ENCODE results near the gene SLC9A9. TPM values are rescaled to one million over a fixed set of nuclear protein-coding genes. Genes with fewer than 3 reads are reported as not detected.

SLC9A9 gene
- total and polyA plus RNA-seq, 4 donors = 3.3 to 15.0 (median 6.1) TPM

DNA sequence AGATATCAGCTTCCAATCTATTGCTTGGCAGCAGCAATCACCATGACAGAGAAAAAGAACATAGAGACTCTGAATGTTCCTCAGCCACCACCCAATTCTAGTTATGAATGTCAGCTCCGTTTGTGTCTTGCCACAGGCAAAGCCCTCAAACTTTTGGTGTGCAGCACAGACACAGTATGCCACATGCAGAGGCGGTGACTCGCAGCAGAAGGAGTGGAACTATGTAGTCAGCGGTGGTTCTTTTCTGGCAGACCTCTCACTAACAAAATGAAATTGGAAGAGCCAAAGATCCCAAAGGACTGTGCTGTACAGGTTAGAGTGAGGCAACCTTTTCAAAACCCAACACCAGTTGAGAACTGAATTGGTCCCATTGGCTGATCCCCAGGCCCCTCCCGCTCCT is 220.9 kb downstream of the SLC9A9 start:
- no peak overlapping the region for H3K27ac ChIP-seq (ENCODE audit: low read depth in 1 of 2, low read length in 2 of 2)
- no peaks in the 10 kb centered on the region for H3K4me1 ChIP-seq (ENCODE audit: control insufficient read depth in 4 of 4, insufficient read depth in 4 of 4, low read length in 3 of 4)
- no peak for TF ChIP-seq FOXA1 (IDR thresholded peaks at IDR 0.05)
- no peak for TF ChIP-seq YY1 (IDR thresholded peaks at IDR 0.05)
- TF ChIP-seq RXRA (IDR thresholded peaks at IDR 0.05) = no peak
- TF ChIP-seq TAF1 (conservative IDR thresholded peaks at IDR 0.05) = no peak
- no peak for TF ChIP-seq GABPA (IDR thresholded peaks at IDR 0.05 in 1 of 2, conservative IDR thresholded peaks at IDR 0.05 in 1 of 2)
- no peak for TF ChIP-seq HNF4G (IDR thresholded peaks at IDR 0.05)
- TF ChIP-seq, protein P1, sequence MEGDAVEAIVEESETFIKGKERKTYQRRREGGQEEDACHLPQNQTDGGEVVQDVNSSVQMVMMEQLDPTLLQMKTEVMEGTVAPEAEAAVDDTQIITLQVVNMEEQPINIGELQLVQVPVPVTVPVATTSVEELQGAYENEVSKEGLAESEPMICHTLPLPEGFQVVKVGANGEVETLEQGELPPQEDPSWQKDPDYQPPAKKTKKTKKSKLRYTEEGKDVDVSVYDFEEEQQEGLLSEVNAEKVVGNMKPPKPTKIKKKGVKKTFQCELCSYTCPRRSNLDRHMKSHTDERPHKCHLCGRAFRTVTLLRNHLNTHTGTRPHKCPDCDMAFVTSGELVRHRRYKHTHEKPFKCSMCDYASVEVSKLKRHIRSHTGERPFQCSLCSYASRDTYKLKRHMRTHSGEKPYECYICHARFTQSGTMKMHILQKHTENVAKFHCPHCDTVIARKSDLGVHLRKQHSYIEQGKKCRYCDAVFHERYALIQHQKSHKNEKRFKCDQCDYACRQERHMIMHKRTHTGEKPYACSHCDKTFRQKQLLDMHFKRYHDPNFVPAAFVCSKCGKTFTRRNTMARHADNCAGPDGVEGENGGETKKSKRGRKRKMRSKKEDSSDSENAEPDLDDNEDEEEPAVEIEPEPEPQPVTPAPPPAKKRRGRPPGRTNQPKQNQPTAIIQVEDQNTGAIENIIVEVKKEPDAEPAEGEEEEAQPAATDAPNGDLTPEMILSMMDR (IDR thresholded peaks at IDR 0.05; ENCODE audit: low read depth, low read length, missing input control) = no peak

DNA sequence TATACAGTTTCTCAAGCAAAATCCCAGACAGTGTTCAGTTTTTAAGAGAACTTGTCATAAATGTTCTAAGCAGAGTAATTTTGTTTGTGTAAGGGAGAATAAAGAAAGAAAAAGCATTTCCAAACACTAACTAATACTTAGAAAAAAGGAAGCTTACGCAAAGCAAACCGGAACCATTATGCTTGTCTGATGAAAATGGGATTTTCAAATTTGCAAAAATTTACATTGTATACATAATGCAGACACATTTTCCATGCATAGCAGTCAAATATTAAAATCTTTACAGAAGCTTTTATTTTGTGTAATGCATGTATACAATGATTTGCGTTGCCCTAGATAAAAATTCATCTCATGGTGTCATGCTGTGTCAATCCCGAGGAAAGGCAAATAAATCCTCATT is 229.0 kb downstream of the SLC9A9 start:
- no peaks in the 10 kb centered on the region for H3K4me1 ChIP-seq (ENCODE audit: control insufficient read depth in 4 of 4, insufficient read depth in 4 of 4, low read length in 3 of 4)
- TF ChIP-seq, protein P2, sequence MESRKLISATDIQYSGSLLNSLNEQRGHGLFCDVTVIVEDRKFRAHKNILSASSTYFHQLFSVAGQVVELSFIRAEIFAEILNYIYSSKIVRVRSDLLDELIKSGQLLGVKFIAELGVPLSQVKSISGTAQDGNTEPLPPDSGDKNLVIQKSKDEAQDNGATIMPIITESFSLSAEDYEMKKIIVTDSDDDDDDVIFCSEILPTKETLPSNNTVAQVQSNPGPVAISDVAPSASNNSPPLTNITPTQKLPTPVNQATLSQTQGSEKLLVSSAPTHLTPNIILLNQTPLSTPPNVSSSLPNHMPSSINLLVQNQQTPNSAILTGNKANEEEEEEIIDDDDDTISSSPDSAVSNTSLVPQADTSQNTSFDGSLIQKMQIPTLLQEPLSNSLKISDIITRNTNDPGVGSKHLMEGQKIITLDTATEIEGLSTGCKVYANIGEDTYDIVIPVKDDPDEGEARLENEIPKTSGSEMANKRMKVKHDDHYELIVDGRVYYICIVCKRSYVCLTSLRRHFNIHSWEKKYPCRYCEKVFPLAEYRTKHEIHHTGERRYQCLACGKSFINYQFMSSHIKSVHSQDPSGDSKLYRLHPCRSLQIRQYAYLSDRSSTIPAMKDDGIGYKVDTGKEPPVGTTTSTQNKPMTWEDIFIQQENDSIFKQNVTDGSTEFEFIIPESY (IDR thresholded peaks at IDR 0.05) = no peak
- TF ChIP-seq, protein P3, sequence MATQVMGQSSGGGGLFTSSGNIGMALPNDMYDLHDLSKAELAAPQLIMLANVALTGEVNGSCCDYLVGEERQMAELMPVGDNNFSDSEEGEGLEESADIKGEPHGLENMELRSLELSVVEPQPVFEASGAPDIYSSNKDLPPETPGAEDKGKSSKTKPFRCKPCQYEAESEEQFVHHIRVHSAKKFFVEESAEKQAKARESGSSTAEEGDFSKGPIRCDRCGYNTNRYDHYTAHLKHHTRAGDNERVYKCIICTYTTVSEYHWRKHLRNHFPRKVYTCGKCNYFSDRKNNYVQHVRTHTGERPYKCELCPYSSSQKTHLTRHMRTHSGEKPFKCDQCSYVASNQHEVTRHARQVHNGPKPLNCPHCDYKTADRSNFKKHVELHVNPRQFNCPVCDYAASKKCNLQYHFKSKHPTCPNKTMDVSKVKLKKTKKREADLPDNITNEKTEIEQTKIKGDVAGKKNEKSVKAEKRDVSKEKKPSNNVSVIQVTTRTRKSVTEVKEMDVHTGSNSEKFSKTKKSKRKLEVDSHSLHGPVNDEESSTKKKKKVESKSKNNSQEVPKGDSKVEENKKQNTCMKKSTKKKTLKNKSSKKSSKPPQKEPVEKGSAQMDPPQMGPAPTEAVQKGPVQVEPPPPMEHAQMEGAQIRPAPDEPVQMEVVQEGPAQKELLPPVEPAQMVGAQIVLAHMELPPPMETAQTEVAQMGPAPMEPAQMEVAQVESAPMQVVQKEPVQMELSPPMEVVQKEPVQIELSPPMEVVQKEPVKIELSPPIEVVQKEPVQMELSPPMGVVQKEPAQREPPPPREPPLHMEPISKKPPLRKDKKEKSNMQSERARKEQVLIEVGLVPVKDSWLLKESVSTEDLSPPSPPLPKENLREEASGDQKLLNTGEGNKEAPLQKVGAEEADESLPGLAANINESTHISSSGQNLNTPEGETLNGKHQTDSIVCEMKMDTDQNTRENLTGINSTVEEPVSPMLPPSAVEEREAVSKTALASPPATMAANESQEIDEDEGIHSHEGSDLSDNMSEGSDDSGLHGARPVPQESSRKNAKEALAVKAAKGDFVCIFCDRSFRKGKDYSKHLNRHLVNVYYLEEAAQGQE (IDR thresholded peaks at IDR 0.05) = no peak
- TF ChIP-seq YY1 (IDR thresholded peaks at IDR 0.05) = no peak
- TF ChIP-seq, protein P1 (IDR thresholded peaks at IDR 0.05; ENCODE audit: low read depth, low read length, missing input control) = no peak
- no peak for TF ChIP-seq FOXA2 (IDR thresholded peaks at IDR 0.05)
- no peak for TF ChIP-seq GABPA (IDR thresholded peaks at IDR 0.05 in 1 of 2, conservative IDR thresholded peaks at IDR 0.05 in 1 of 2)
- no peak for TF ChIP-seq EGR1 (IDR thresholded peaks at IDR 0.05; ENCODE audit: low read depth in 2 of 2)
- TF ChIP-seq HNF4A (conservative IDR thresholded peaks at IDR 0.05) = no peak
- TF ChIP-seq RAD21 (IDR thresholded peaks at IDR 0.05) = no peak
- no peak for TF ChIP-seq JUND (IDR thresholded peaks at IDR 0.05)
- no peaks in the 10 kb centered on the region for H3K36me3 ChIP-seq (ENCODE audit: control insufficient read depth in 4 of 4, insufficient read depth in 3 of 4, low read depth in 1 of 4, low read length in 3 of 4)
- H3K9me3 ChIP-seq (ENCODE audit: control insufficient read depth in 4 of 4, low read length in 3 of 4) = no peaks in the 10 kb centered on the region
- WGBS = 90% methylated on average over 4 of the region's 4 CpGs
- no peak for DNase-seq (ENCODE audit: low spot score)
- no peaks in the 10 kb centered on the region for H3K27me3 ChIP-seq (ENCODE audit: control insufficient read depth in 4 of 4, insufficient read depth in 4 of 4, low read length in 3 of 4)
- no peak overlapping the region for H3K27ac ChIP-seq (ENCODE audit: low read depth in 1 of 2, low read length in 2 of 2)
- no peak overlapping the region for H3K9ac ChIP-seq (ENCODE audit: low read depth in 1 of 2, low read length in 2 of 2)
- H3K4me3 ChIP-seq (ENCODE audit: low read depth in 1 of 3, low read length in 3 of 3) = no peak overlapping the region

More for the DNA sequence above, 220.9 kb downstream of the SLC9A9 start:
- Histone ChIP-seq H3K9ac (ENCODE audit: low read depth in 1 of 2, low read length in 2 of 2) (no peak overlapping the region), H3K4me3 (ENCODE audit: low read depth in 1 of 3, low read length in 3 of 3) (no peak overlapping the region), H3K9me3 (ENCODE audit: control insufficient read depth in 4 of 4, low read length in 3 of 4) (no peaks in the 10 kb centered on the region), H3K27me3 (ENCODE audit: control insufficient read depth in 4 of 4, insufficient read depth in 4 of 4, low read length in 3 of 4) (no peaks in the 10 kb centered on the region), H3K36me3 (ENCODE audit: control insufficient read depth in 4 of 4, insufficient read depth in 3 of 4, low read depth in 1 of 4, low read length in 3 of 4) (no peaks in the 10 kb centered on the region)
- no peak for DNase-seq (ENCODE audit: low spot score)
- WGBS = 92% methylated on average over 5 of the region's 5 CpGs
